K562 (cell line): Measurements from ENCODE around the gene APOBEC3G. TPM values are rescaled to one million over a fixed set of nuclear protein-coding genes. Genes with fewer than 3 reads are reported as not detected.

Experiments used
- DPF2 ChIP-seq: fragments of 450-650 bp; IDR thresholded peaks from 2 replicates; pipeline ENCODE4 v1.6.1; 2016
- E2F5 ChIP-seq: sonication (generic); formaldehyde crosslinking; IDR thresholded peaks from 2 replicates; pipeline ENCODE4 v1.8.0; 2022; ENCODE audit warnings: mild to moderate bottlenecking, missing genetic modification reagents
- MGA ChIP-seq: fragments of 450-650 bp; IDR thresholded peaks from 2 replicates; pipeline ENCODE4 v1.6.1; 2016; ENCODE audit warnings: mild to moderate bottlenecking, moderate library complexity
- PREB ChIP-seq: sonication (generic); formaldehyde crosslinking; IDR thresholded peaks from 2 replicates; pipeline ENCODE4 v1.8.1; 2023; ENCODE audit warnings: mild to moderate bottlenecking, missing genetic modification reagents
- PTBP1 ChIP-seq: fragments of 200-400 bp; formaldehyde crosslinking; IDR thresholded peaks from 2 replicates; pipeline ENCODE4 v1.6.1; 2017; ENCODE audit warnings: low read depth, low read length
- PTTG1 ChIP-seq: fragments of 450-650 bp; IDR thresholded peaks from 2 replicates; pipeline ENCODE4 v1.6.1; 2016; ENCODE audit warnings: low read depth, mild to moderate bottlenecking, missing genetic modification characterization, missing compliant biosample characterization
- SMARCC2 ChIP-seq: fragments of 450-650 bp; IDR thresholded peaks from 2 replicates; pipeline ENCODE4 v1.6.1; 2017; ENCODE audit warnings: antibody characterized with exemption, moderate library complexity, mild to moderate bottlenecking, low read depth
- SMC3 ChIP-seq: conservative IDR thresholded peaks from 2 replicates; pipeline ENCODE4 v1.6.1; 2011; ENCODE audit warnings: low read depth, low read length, improper control_type of control experiment; ENCODE audit not compliant: insufficient read depth
- TSHZ1 ChIP-seq: fragments of 250-450 bp; sonication (Bioruptor Pico); IDR thresholded peaks from 2 replicates; pipeline ENCODE4 v1.4.0; 2020; ENCODE audit warnings: mild to moderate bottlenecking, moderate library complexity
- ZNF133 ChIP-seq: fragments of 250-450 bp; sonication (Bioruptor Pico); IDR thresholded peaks from 2 replicates; pipeline ENCODE4 v1.4.0; 2020; ENCODE audit warnings: mild to moderate bottlenecking
- ZNF184 ChIP-seq: sonication (generic); formaldehyde crosslinking; IDR thresholded peaks from 2 replicates; pipeline ENCODE4 v1.5.0; 2020; ENCODE audit warnings: missing genetic modification reagents
- ZNF197 ChIP-seq: fragments of 200-800 bp; sonication (Bioruptor generic); IDR thresholded peaks from 2 replicates; pipeline ENCODE4 v1.6.1; 2016; ENCODE audit warnings: low read depth, missing genetic modification characterization, missing compliant biosample characterization
- polyA plus RNA-seq, 8 experiments: library from polyadenylated mRNA; depleted of rRNA in 4 of 8; stranded (reverse) in 5 of 8; unstranded in 3 of 8; fragments of >200 nt; fragmentation: Nextera tagmentation in 2 of 8; fragmentation: Illumina TruSeq in 1 of 8; extraction: Ambion mirVana in 2 of 8; extraction: Trizol in 1 of 8; gene quantifications; 2 replicates each; pipeline versions ENCODE4 v1.2.1 to v1.2.3, GENCODE V29; 2011 to 2014; ENCODE audit warnings: inconsistent platforms in 1 of 8, missing spikeins in 1 of 8
- total RNA-seq, 7 experiments: library from RNA; depleted of rRNA in 6 of 7; stranded (reverse); fragments of >200 nt in 6 of 7; fragmentation: Illumina TruSeq in 2 of 7; extraction: Trizol in 2 of 7; gene quantifications; 2 replicates each; pipeline versions ENCODE4 v1.2.1 to v1.2.3, GENCODE V29; 2011 to 2021; ENCODE audit warnings: low replicate concordance in 1 of 7

Gene APOBEC3G
- total and polyA plus RNA-seq, 9 of the 15 experiments (the other 6 are each of a cell fraction or from before 2014, with no cell fraction given): 5.2 to 20.8 (median 11.4) TPM

GRCh38 chr22:39108487-39108886 is 31.4 kb downstream of the APOBEC3G start (continued):
- TF ChIP-seq TSHZ1 (CRISPR knock-in tag) (peak; percentile 87), DPF2 (no peak), SMARCC2 (no peak), SMC3 (no peak), PTTG1 (tag) (peak; percentile 91), MGA (no peak), ZNF133 (CRISPR knock-in tag) (no peak), PREB (CRISPR knock-in tag) (no peak), ZNF184 (CRISPR knock-in tag) (no peak), ZNF197 (peak; percentile 82), E2F5 (no peak), PTBP1 (no peak)
